ENCODE results near the gene NAGA.

NAGA gene

DNA sequence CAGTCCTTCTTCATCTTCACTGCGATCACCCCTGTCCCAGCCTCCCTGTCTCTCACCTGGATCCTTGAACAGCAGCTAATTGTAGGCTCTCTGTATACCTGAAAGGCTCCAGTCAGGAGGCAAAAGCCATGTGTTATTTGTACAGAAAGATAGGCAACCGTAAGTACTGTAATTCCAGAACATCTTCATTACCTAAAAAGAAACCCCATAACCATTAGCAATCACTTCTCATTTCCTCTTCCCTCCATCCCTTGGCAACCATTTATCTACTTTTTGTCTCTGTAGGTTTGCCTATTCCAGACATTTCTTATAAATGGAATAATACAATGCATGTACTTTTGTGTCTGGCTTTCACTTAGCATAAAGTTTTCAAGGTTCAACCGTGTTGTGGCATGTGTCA lies 17.8 kb downstream of the NAGA start:
- ATAC-seq, result no peak
- TF ChIP-seq, protein P1, sequence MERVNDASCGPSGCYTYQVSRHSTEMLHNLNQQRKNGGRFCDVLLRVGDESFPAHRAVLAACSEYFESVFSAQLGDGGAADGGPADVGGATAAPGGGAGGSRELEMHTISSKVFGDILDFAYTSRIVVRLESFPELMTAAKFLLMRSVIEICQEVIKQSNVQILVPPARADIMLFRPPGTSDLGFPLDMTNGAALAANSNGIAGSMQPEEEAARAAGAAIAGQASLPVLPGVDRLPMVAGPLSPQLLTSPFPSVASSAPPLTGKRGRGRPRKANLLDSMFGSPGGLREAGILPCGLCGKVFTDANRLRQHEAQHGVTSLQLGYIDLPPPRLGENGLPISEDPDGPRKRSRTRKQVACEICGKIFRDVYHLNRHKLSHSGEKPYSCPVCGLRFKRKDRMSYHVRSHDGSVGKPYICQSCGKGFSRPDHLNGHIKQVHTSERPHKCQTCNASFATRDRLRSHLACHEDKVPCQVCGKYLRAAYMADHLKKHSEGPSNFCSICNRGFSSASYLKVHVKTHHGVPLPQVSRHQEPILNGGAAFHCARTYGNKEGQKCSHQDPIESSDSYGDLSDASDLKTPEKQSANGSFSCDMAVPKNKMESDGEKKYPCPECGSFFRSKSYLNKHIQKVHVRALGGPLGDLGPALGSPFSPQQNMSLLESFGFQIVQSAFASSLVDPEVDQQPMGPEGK (CRISPR knock-in tag; IDR thresholded peaks at IDR 0.05; ENCODE audit: borderline replicate concordance), result no peak
- TF ChIP-seq ZNF8 (CRISPR knock-in tag; IDR thresholded peaks at IDR 0.05), result no peak
- TF ChIP-seq RARB (CRISPR knock-in tag; IDR thresholded peaks at IDR 0.05), result no peak
- TF ChIP-seq TCF4 (CRISPR knock-in tag; IDR thresholded peaks at IDR 0.05; ENCODE audit: borderline replicate concordance), result no peak
- TF ChIP-seq BACH2 (CRISPR knock-in tag; IDR thresholded peaks at IDR 0.05; ENCODE audit: borderline replicate concordance), result no peak
- no peak for TF ChIP-seq ESRRG (CRISPR knock-in tag; IDR thresholded peaks at IDR 0.05)
- TF ChIP-seq ZC3H10 (CRISPR knock-in tag; IDR thresholded peaks at IDR 0.05), result no peak
- no peak for TF ChIP-seq ISL1 (CRISPR knock-in tag; IDR thresholded peaks at IDR 0.05)
- no peak for TF ChIP-seq CSDC2 (CRISPR knock-in tag; IDR thresholded peaks at IDR 0.05)
- TF ChIP-seq, protein P2, sequence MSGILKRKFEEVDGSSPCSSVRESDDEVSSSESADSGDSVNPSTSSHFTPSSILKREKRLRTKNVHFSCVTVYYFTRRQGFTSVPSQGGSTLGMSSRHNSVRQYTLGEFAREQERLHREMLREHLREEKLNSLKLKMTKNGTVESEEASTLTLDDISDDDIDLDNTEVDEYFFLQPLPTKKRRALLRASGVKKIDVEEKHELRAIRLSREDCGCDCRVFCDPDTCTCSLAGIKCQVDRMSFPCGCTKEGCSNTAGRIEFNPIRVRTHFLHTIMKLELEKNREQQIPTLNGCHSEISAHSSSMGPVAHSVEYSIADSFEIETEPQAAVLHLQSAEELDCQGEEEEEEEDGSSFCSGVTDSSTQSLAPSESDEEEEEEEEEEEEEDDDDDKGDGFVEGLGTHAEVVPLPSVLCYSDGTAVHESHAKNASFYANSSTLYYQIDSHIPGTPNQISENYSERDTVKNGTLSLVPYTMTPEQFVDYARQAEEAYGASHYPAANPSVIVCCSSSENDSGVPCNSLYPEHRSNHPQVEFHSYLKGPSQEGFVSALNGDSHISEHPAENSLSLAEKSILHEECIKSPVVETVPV (CRISPR knock-in tag; IDR thresholded peaks at IDR 0.05), result no peak
- no peak for TF ChIP-seq PPARA (CRISPR knock-in tag; IDR thresholded peaks at IDR 0.05; ENCODE audit: borderline replicate concordance)
- no peak for TF ChIP-seq SNAI2 (CRISPR knock-in tag; IDR thresholded peaks at IDR 0.05)
- no peak for TF ChIP-seq TOX (CRISPR knock-in tag; IDR thresholded peaks at IDR 0.05; ENCODE audit: borderline replicate concordance)
- no peak for TF ChIP-seq ARNTL (CRISPR knock-in tag; IDR thresholded peaks at IDR 0.05; ENCODE audit: borderline replicate concordance, low read depth)
- no peak for TF ChIP-seq ZFP30 (CRISPR knock-in tag; IDR thresholded peaks at IDR 0.05)
- TF ChIP-seq ZNF565 (CRISPR knock-in tag; conservative IDR thresholded peaks at IDR 0.05; ENCODE audit: low read depth), result no peak
- TF ChIP-seq ZNF70 (CRISPR knock-in tag; IDR thresholded peaks at IDR 0.05), result no peak
- TF ChIP-seq, protein P3, sequence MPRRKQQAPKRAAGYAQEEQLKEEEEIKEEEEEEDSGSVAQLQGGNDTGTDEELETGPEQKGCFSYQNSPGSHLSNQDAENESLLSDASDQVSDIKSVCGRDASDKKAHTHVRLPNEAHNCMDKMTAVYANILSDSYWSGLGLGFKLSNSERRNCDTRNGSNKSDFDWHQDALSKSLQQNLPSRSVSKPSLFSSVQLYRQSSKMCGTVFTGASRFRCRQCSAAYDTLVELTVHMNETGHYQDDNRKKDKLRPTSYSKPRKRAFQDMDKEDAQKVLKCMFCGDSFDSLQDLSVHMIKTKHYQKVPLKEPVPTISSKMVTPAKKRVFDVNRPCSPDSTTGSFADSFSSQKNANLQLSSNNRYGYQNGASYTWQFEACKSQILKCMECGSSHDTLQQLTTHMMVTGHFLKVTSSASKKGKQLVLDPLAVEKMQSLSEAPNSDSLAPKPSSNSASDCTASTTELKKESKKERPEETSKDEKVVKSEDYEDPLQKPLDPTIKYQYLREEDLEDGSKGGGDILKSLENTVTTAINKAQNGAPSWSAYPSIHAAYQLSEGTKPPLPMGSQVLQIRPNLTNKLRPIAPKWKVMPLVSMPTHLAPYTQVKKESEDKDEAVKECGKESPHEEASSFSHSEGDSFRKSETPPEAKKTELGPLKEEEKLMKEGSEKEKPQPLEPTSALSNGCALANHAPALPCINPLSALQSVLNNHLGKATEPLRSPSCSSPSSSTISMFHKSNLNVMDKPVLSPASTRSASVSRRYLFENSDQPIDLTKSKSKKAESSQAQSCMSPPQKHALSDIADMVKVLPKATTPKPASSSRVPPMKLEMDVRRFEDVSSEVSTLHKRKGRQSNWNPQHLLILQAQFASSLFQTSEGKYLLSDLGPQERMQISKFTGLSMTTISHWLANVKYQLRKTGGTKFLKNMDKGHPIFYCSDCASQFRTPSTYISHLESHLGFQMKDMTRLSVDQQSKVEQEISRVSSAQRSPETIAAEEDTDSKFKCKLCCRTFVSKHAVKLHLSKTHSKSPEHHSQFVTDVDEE (CRISPR knock-in tag; IDR thresholded peaks at IDR 0.05), result no peak

DNA sequence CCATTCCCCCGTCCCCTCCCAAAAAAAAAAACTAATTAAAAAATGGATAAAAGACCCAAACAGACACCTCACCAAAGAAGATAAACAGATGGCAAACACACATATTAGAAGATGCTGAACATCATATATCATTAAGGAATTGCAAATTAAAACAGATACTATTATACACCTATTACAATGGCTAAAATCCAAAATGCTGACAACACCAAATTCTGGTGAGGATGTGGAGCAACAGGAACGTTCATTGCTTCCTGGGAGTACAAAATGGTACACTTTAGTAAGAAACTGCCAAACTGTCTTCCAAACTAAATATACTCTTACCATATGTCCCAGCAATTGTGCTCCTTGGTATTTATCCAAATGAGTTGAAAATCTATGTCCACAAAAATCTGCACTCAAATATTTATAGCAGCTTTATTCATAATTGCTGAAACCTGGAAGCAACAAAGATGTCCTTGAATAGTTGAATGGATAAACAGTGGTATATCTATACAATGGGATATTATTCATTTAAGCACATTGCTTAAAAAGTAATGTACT lies 19.9 kb downstream of the NAGA start:
- TF ChIP-seq PPARA (CRISPR knock-in tag; IDR thresholded peaks at IDR 0.05; ENCODE audit: borderline replicate concordance) (no peak), TCF4 (CRISPR knock-in tag; IDR thresholded peaks at IDR 0.05; ENCODE audit: borderline replicate concordance) (no peak), TOX (CRISPR knock-in tag; IDR thresholded peaks at IDR 0.05; ENCODE audit: borderline replicate concordance) (no peak), RARB (CRISPR knock-in tag; IDR thresholded peaks at IDR 0.05) (no peak), ISL1 (CRISPR knock-in tag; IDR thresholded peaks at IDR 0.05) (no peak), ESRRG (CRISPR knock-in tag; IDR thresholded peaks at IDR 0.05) (no peak), OSR1 (CRISPR knock-in tag; IDR thresholded peaks at IDR 0.05) (no peak), GLIS3 (CRISPR knock-in tag; IDR thresholded peaks at IDR 0.05) (no peak), ARNTL (CRISPR knock-in tag; IDR thresholded peaks at IDR 0.05; ENCODE audit: borderline replicate concordance, low read depth) (no peak), CSDC2 (CRISPR knock-in tag; IDR thresholded peaks at IDR 0.05) (no peak), BACH2 (CRISPR knock-in tag; IDR thresholded peaks at IDR 0.05; ENCODE audit: borderline replicate concordance) (no peak), ZC3H10 (CRISPR knock-in tag; IDR thresholded peaks at IDR 0.05) (no peak), ZNF70 (CRISPR knock-in tag; IDR thresholded peaks at IDR 0.05) (no peak), ZNF8 (CRISPR knock-in tag; IDR thresholded peaks at IDR 0.05) (no peak), ZNF565 (CRISPR knock-in tag; conservative IDR thresholded peaks at IDR 0.05; ENCODE audit: low read depth) (no peak)
- TF ChIP-seq, protein P2 (CRISPR knock-in tag; IDR thresholded peaks at IDR 0.05), result no peak
- ATAC-seq, result no peak

DNA sequence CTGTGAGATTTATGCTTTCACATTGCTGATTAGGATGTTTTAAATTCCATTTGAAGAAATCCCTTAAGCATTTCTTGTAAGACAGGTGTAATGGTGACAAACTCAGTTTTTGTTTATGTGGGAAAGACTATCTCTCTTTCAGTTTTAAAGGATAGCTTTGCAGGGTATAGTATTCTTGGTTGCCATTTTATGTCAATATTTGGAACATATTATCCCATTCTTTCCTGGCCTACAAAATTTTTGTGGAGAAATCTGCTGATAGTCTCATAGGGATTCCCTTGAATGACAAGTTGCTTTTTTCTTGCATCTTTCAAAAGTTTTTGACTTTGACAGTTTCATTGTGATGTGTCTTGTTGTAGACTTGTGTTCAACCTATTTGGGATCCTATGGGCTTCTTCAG lies 28.8 kb downstream of the NAGA start:
- TF ChIP-seq ESRRG (CRISPR knock-in tag; IDR thresholded peaks at IDR 0.05) (no peak), ZC3H10 (CRISPR knock-in tag; IDR thresholded peaks at IDR 0.05) (no peak), TCF4 (CRISPR knock-in tag; IDR thresholded peaks at IDR 0.05; ENCODE audit: borderline replicate concordance) (no peak), SNAI2 (CRISPR knock-in tag; IDR thresholded peaks at IDR 0.05) (no peak), ISL1 (CRISPR knock-in tag; IDR thresholded peaks at IDR 0.05) (no peak), ZFP3 (CRISPR knock-in tag; IDR thresholded peaks at IDR 0.05) (no peak), BACH2 (CRISPR knock-in tag; IDR thresholded peaks at IDR 0.05; ENCODE audit: borderline replicate concordance) (no peak), CSDC2 (CRISPR knock-in tag; IDR thresholded peaks at IDR 0.05) (no peak)
- TF ChIP-seq, protein P2 (CRISPR knock-in tag; IDR thresholded peaks at IDR 0.05), result no peak
- TF ChIP-seq, protein P4, sequence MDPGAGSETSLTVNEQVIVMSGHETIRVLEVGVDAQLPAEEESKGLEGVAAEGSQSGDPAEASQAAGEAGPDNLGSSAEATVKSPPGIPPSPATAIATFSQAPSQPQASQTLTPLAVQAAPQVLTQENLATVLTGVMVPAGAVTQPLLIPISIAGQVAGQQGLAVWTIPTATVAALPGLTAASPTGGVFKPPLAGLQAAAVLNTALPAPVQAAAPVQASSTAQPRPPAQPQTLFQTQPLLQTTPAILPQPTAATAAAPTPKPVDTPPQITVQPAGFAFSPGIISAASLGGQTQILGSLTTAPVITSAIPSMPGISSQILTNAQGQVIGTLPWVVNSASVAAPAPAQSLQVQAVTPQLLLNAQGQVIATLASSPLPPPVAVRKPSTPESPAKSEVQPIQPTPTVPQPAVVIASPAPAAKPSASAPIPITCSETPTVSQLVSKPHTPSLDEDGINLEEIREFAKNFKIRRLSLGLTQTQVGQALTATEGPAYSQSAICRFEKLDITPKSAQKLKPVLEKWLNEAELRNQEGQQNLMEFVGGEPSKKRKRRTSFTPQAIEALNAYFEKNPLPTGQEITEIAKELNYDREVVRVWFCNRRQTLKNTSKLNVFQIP (CRISPR knock-in tag; IDR thresholded peaks at IDR 0.05; ENCODE audit: borderline replicate concordance, low read depth), result no peak
- TF ChIP-seq, protein P1 (CRISPR knock-in tag; IDR thresholded peaks at IDR 0.05; ENCODE audit: borderline replicate concordance), result no peak

More for the DNA sequence above, 28.8 kb downstream of the NAGA start:
- no peak for ATAC-seq

Data from SK-N-SH treated with all-trans-retinoic acid at 6 μM for 48 hours (cell line).